Kidney epithelial cell (primary cell): ENCODE data around the gene OGDHL. TPM values are rescaled to one million over a fixed set of nuclear protein-coding genes. Genes with fewer than 3 reads are reported as not detected.
"Not testable (repeated sequence)": the region's sequence is repeated elsewhere in the genome, so short reads cannot be mapped to it uniquely, and the experiment has no call there.

Experiments
- DNase-seq: peaks from one replicate; pipeline ENCODE4 v3.0.0-alpha.2; 2010; ENCODE audit warnings: low read depth
- H3K27me3 ChIP-seq: 2 replicates; pipeline ENCODE4 v1.6.0; 2011; ENCODE audit warnings: low read length; ENCODE audit not compliant: control insufficient read depth, insufficient read depth
- H3K36me3 ChIP-seq: 2 replicates; pipeline ENCODE4 v1.5.1; 2011; ENCODE audit warnings: low read length; ENCODE audit not compliant: control insufficient read depth, insufficient read depth
- H3K4me3 ChIP-seq: 2 replicates; pipeline ENCODE4 v1.5.1; 2011; ENCODE audit warnings: low read depth, mild to moderate bottlenecking, control low read depth, low read length
- CTCF ChIP-seq: IDR thresholded peaks from 2 replicates; pipeline ENCODE4 v1.5.1; 2011; ENCODE audit warnings: mild to moderate bottlenecking, moderate library complexity, low read length, control low read depth, inconsistent platforms; ENCODE audit not compliant: insufficient read depth, poor library complexity, severe bottlenecking
- total RNA-seq: library from RNA; depleted of rRNA; stranded (reverse); fragments of >200 nt; gene quantifications from 2 replicates; pipeline ENCODE4 v1.2.3, GENCODE V29; 2015

OGDHL gene
- total RNA-seq, 1 donor from 2014 or later, result 1.7 TPM

- Histone ChIP-seq H3K4me3 (no peak overlapping the region), H3K27me3 (peaks cover 18% of the 10 kb centered on the region), H3K36me3 (no peaks in the 10 kb centered on the region)
- no peak for TF ChIP-seq CTCF
- no peak for DNase-seq
These were observed 1.3 kb downstream of the OGDHL start for GRCh38 chr10:49760789-49761188.

GRCh38 chr10:49759787-49760551, 2.2 kb downstream of the OGDHL start:
- TF ChIP-seq CTCF, result no peak
- H3K27me3 ChIP-seq, result peaks cover 18% of the 10 kb centered on the region
- DNase-seq, result no peak

GRCh38 chr10:49758249-49758930, 3.7 kb downstream of the OGDHL start:
- Histone ChIP-seq H3K4me3 (no peak overlapping the region), H3K36me3 (no peaks in the 10 kb centered on the region), H3K27me3 (peaks cover 17% of the 10 kb centered on the region)
- DNase-seq, result no peak
- TF ChIP-seq CTCF, result no peak

More at GRCh38 chr10:49759787-49760551, 2.2 kb downstream of the OGDHL start:
- Histone ChIP-seq H3K4me3 (no peak overlapping the region), H3K36me3 (no peaks in the 10 kb centered on the region)

- DNase-seq, result no peak
- no peak overlapping the region for H3K4me3 ChIP-seq
- H3K36me3 ChIP-seq, result no peaks in the 10 kb centered on the region
- TF ChIP-seq CTCF, result no peak
- H3K27me3 ChIP-seq, result peaks cover 10% of the 10 kb centered on the region
These were observed 5.5 kb downstream of the OGDHL start for GRCh38 chr10:49756641-49757040.

- H3K27me3 ChIP-seq, result peaks cover 5% of the 10 kb centered on the region
- H3K4me3 ChIP-seq, result no peak overlapping the region
- DNase-seq, result no peak
- H3K36me3 ChIP-seq, result no peaks in the 10 kb centered on the region
- no peak for TF ChIP-seq CTCF
These were observed 6.1 kb downstream of the OGDHL start for GRCh38 chr10:49756031-49756430.

GRCh38 chr10:49754951-49755350, 7.2 kb downstream of the OGDHL start:
- not testable (repeated sequence) for DNase-seq, H3K27me3 ChIP-seq, H3K4me3 ChIP-seq, H3K36me3 ChIP-seq
